ENCODE results near the gene SYT7.

GRCh38 chr11:61518032-61518795 lies 62.7 kb downstream of the SYT7 start:
- TF ChIP-seq POLR2A (IDR thresholded peaks at IDR 0.05; ENCODE audit: extremely low read depth, insufficient read length) (no peak), CTCF (IDR thresholded peaks at IDR 0.05; ENCODE audit: low read depth, low read length) (no peak)

Data from NB4 (cell line).